GM12872 (cell line): Measurements from ENCODE around the gene GLYATL3.

Source experiments
- TF ChIP-seq, protein P1 (sequence below): IDR thresholded peaks from 3 replicates; pipeline ENCODE4 v1.5.1; 2011; ENCODE audit warnings: low read depth, mild to moderate bottlenecking, low read length, moderate library complexity; ENCODE audit not compliant: insufficient read depth

Gene GLYATL3

DNA sequence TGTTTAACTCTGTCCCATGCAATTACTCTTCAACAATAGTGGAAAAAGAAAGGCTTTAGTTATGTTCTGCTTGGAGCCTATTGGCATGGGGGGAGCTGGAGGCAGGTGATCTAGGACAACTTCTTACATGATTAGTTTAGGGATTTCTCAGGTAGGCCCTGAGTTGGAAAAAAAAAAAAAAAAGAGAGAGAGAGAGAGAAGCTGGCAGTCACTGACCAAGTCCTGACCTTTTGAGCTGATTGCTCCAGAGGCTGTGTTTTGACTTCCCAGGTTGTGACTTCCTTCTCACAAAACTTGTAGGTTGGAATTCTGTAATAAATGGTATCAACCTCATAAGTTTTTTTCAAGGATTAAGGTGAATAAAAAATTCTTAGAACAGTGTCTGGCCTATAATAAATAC is 58.5 kb downstream of the GLYATL3 start:
- TF ChIP-seq, protein P1, sequence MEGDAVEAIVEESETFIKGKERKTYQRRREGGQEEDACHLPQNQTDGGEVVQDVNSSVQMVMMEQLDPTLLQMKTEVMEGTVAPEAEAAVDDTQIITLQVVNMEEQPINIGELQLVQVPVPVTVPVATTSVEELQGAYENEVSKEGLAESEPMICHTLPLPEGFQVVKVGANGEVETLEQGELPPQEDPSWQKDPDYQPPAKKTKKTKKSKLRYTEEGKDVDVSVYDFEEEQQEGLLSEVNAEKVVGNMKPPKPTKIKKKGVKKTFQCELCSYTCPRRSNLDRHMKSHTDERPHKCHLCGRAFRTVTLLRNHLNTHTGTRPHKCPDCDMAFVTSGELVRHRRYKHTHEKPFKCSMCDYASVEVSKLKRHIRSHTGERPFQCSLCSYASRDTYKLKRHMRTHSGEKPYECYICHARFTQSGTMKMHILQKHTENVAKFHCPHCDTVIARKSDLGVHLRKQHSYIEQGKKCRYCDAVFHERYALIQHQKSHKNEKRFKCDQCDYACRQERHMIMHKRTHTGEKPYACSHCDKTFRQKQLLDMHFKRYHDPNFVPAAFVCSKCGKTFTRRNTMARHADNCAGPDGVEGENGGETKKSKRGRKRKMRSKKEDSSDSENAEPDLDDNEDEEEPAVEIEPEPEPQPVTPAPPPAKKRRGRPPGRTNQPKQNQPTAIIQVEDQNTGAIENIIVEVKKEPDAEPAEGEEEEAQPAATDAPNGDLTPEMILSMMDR = no peak

DNA sequence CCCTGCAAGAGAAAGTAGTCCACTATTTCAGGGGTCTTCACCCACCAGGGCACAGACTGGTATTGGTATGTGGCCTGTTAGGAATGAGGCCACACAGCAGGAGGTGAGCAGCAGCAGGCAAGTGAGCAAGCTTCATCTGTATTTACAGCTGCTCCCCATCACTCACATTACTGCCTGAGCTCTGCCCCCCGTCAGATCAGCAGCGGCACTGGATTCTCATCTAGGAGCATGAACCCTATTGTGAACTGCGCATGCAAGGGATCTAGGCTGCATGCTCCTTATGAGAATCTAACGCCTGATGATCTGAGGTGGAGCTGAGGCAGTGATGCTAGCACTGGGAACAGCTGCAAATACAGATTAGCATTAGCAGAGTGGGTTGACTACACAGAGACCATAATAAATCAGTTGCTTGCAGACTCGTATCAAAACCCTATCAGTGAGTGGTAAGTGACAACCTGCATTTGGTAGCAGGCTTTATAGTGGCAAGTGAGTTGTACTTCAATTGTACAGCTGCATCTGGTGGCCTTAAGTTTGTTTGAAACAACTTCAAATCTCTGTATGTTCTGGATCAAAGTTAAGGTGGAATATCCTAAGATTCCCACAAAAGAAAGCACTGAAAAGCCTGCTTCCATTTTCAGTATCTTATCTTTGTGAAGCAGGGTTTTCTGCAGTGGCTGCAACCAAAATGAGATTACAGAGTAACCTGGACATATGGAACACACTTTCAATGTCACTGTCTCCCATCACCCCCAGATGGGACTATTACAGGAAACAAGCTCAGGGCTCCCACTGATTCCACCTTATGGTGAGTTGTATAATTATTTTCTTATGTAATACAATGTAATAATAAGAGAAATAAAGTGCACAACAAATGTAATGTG is 63.5 kb downstream of the GLYATL3 start:
- TF ChIP-seq, protein P1 = no peak

DNA sequence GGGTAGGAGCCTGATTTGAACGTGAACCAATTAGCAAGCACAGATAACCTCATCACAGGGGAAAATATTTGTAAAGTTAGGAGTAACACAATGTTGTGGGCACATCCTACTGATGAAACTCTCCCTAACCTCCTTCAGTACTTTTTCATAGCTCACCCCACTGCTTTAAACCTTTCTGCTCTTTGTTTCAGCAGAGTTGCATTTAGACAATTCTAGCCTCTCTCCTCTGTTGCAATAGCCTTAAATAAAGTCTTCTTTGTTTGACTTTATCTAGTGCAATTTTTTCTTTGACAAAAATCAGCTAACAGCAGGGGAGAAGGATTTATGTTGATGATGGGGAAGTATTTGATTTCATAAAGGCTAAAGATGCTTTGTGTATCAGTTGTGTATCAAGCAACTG is 64.8 kb downstream of the GLYATL3 start:
- TF ChIP-seq, protein P1 = no peak

DNA sequence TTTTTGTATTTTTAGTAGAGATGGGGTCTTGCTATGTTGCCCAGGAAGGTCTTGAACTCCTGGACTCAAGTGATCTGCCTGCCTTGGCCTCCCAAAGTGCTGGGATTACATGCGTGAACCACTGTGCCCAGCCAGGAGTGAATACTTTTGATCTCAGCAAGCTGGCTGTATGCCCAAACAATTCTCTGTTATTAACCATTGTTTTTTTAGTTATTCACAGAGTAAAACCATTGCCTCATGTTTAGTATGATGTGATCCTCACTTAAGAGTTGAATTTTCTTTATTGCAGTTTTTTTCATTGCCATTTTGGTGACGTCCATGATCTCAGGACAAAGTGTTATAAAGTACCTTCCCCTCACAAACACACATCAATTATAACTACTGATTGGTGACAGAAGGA is 65.5 kb downstream of the GLYATL3 start:
- TF ChIP-seq, protein P1 = no peak

DNA sequence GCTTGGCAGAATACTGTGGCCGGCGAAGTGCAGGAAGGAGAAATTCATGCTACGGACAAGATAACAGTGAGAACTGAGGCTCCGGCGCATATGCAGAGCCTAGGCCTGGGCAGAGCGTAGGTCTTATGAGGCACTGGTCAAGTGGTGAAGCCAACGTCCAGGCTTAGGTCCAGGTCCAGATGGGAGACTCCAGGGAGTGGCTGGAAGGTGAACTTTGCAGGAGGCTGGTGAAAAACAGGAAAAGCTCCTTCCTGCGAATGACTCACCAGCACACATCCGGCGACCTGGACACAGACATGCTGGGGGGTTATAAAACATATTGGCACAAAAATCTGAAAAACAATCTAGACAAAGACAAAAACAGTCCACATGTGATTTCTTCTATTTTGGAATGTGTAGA is 66.1 kb downstream of the GLYATL3 start:
- TF ChIP-seq, protein P1 = no peak

DNA sequence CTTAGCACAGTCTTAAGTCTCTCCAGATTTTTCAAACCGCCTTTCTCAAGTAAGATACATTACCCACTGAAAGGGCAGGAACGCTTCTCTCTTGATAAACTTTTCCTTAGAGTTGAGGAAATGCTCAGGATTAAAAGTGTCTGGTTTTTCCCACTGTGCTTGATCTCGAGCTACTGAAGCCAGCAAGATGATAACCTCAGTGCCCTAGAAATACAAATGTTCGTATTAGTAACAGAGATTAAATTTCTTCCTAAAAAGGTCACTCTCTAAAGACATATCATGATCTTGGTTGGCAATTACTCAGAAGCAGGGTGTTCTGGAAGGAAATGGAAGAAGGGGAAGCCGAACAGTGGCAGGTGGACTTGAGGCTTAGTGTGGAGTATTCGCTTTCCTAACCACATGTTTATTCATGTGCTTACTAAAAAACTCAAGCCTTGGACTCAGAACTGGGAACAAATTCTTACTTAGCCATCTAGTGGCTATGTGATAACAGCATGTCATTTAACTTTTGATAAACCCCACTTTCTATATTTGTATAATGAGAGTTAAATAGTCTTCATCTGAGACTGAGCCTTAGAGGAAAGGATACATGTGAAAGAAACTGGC is 70.9 kb downstream of the GLYATL3 start:
- TF ChIP-seq, protein P1 = no peak

DNA sequence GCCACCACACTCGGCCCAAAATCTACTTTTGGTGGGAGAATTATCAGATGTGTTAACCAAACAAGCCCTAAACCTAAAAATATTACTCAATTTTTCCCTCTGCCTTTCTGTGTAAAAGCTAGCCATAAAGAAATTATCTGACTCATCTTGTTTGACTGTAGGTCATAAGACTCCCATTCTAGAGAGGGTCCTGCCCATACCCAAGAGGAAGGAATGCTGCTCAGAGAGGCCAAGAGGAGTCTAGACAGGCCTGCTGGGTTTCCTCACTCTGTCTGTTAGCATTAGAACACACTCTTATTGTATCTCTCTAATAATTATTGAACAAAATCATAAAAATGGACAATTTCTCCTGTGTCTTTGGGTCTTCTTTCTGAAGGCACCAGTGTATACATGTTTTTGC is 76.9 kb downstream of the GLYATL3 start:
- TF ChIP-seq, protein P1 = no peak
